ENCODE measurements around the gene FGF22.

GRCh38 chr19:609004-609346 lies 30.7 kb upstream of the FGF22 start:
- TF ChIP-seq CTCF (IDR thresholded peaks at IDR 0.05; ENCODE audit: borderline replicate concordance, extremely low read depth, low read length, poor library complexity, severe bottlenecking) (no peak), EZH2 (IDR thresholded peaks at IDR 0.05; ENCODE audit: borderline replicate concordance, low read depth, low read length, severe bottlenecking) (no peak)
